Ramos (cell line): ENCODE results near the gene C16orf92.

Source experiments
- in situ Hi-C: fragments of 300-500 bp; cut with MboI; formaldehyde crosslinking; loops from one replicate; pipeline ENCODE4 v1.14.3; 2022; ENCODE audit warnings: low sequenced_read_pairs; ENCODE audit not compliant: unreplicated experiment

C16orf92 gene

GRCh38 chr16:30022887-30023286 is at the start of gene C16orf92:
Gene C16orf92 (plus strand): TSS chr16:30023198. CDS start chr16:30023341, 143 bp downstream.
- in situ Hi-C loops: loop anchor here (5.0 to 25.0 kb wide), 2 partner anchors 186 to 326 kb away; no protein-coding TSS in a partner anchor

GRCh38 chr16:29973384-29974246 is 49.4 kb upstream of the C16orf92 start, which contains the start of gene TAOK2:
Gene TAOK2 (plus strand): TSS chr16:29973868. CDS start chr16:29977773, 3,905 bp downstream.
- in situ Hi-C loops: no loop called here

- in situ Hi-C loops: no loop called here
Observed at GRCh38 chr16:29974291-29975133, 48.5 kb upstream of the C16orf92 start.

- in situ Hi-C loops: no loop called here
Observed at GRCh38 chr16:29975134-29975538, 47.9 kb upstream of the C16orf92 start.

- in situ Hi-C loops: no loop called here
Observed at GRCh38 chr16:29975811-29976511, 47.0 kb upstream of the C16orf92 start.

- in situ Hi-C loops: no loop called here
Observed at GRCh38 chr16:29977063-29977825, 45.8 kb upstream of the C16orf92 start.

- in situ Hi-C loops: no loop called here
Observed at GRCh38 chr16:29978081-29978480, 44.9 kb upstream of the C16orf92 start.

- in situ Hi-C loops: no loop called here
Observed at GRCh38 chr16:29978564-29979270, 44.3 kb upstream of the C16orf92 start.

- in situ Hi-C loops: no loop called here
Observed at GRCh38 chr16:29982560-29983419, 40.2 kb upstream of the C16orf92 start.

GRCh38 chr16:29983420-29984136 is 39.4 kb upstream of the C16orf92 start:
- in situ Hi-C loops: no loop called here

- in situ Hi-C loops: no loop called here
Observed at GRCh38 chr16:29984137-29984763, 38.7 kb upstream of the C16orf92 start.

- in situ Hi-C loops: no loop called here
Observed at GRCh38 chr16:29984764-29985147, 38.2 kb upstream of the C16orf92 start.

GRCh38 chr16:29985271-29985811 is 37.7 kb upstream of the C16orf92 start:
- in situ Hi-C loops: no loop called here

GRCh38 chr16:29986231-29986630 is 36.8 kb upstream of the C16orf92 start:
- in situ Hi-C loops: no loop called here

- in situ Hi-C loops: no loop called here
Observed at GRCh38 chr16:29986931-29987330, 36.1 kb upstream of the C16orf92 start.

- in situ Hi-C loops: no loop called here
Observed at GRCh38 chr16:29987371-29988085, 35.5 kb upstream of the C16orf92 start.
